NCI-H526 treated with DMSO at 0.1 percent for 48 hours (cell line): Measurements from ENCODE around the gene GALK1.
"Not testable (repeated sequence)": the region's sequence is repeated elsewhere in the genome, so short reads cannot be mapped to it uniquely, and the experiment has no call there.

ENCODE experiments used
- DNase-seq: peaks from one replicate; lab custom pipeline; 2025; lab: John Stamatoyannopoulos, UW

The GALK1 gene

DNA sequence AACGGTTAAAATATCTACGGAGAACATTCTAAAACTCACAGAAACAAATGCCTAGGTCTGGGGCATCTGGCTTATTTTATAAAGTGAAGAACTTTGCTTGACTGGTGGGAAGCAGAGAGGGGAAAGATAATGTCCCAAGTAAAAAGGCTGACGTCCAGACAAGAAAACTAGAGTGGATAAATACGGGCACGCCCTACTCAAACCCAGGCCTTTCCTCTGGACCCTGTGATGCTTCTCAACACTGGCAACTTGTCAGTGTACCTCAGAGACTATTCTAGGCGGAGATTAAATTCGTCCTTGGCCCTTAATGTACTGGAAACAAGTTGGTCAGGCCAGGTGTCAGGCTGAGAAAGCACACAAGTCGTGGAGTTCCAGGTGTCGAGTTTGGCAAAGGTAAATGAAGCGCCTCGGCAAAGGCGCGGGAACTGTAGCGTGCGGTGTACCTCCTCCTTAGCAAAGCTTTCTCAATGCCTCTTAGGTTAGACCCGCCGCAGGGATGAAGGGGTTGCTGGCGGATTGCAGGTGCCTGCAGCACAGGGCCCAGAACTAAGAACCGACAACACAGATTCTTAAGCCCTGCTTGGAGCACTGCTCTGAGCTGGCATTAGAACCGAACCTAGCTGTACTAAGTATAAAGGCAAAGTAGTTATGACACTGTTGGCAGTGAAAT, 18.9 kb upstream of the GALK1 start:
- DNase-seq, result peak; percentile 68

DNA sequence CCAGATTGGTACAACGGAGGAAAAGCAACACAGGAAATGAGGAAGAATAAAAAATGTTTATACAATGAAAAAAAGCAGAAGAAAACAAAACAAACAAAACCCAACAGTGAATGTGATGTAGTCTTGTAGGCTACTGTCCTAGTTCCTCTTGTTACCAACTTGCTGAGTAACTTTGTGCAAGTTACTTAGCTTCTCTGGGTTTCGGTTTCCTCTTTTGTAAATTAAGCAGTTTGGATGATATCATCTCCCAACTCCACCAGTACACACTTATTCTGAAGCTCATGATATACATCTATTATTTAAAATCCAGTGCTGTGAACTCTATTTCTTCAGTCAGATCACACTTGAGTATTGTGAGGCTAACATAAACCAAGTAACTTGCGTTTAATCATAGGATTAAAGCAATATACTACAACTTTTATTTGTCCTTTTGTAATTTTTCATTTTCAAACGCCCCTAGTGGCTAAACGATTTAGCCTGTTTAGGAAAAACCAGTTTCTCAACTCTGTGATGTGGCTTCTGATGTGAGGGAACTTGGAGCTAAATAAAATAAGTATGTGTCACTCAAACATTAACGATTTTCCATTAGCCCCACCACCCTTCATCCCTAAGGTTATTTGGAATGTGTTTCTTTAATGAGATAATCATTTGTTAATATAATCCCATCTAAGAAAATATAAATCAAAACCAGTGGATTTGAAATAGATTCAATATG, 18.2 kb upstream of the GALK1 start:
- DNase-seq, result peak; percentile 64

DNA sequence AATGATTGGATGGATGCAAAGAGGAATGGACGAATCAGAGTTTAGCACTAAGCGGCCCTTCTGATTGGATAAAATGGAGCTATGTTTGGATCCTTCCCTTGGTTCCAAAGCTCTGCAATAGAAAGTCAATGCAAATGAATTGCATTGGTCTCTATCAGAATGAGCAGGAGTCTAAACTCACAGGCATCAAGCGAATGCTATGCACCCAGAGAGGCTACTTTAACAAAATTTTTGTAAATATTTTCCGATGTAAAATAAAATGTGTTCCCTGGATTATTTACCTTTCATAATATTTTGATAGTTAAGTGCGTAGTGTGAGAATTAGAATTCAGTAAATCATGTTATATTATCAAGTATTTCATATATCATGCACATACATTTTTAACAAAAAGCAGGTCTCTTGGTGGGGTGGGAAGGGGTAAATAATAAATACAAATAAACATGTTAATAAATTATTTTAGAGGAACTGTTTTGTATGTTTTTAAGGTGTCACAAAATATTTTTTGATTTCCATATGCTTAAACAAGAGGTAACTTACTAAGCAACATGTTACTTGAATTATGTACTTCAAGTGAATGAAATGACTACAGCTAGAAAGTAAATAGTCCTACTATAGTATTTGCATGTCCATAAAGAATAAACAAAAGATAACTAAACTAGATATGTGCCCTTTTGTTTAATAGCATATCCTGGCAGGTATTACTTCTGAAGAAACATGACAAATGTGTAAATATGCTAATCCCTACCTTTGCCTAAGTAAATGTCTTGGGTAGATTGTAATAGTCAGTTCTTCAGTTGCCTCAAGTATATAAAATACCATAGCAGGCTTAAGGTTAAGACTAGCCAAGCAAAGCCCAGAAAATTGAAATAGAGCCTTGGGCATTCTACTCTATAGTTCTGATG, 15.2 kb upstream of the GALK1 start:
- peak; percentile 92 for DNase-seq

DNA sequence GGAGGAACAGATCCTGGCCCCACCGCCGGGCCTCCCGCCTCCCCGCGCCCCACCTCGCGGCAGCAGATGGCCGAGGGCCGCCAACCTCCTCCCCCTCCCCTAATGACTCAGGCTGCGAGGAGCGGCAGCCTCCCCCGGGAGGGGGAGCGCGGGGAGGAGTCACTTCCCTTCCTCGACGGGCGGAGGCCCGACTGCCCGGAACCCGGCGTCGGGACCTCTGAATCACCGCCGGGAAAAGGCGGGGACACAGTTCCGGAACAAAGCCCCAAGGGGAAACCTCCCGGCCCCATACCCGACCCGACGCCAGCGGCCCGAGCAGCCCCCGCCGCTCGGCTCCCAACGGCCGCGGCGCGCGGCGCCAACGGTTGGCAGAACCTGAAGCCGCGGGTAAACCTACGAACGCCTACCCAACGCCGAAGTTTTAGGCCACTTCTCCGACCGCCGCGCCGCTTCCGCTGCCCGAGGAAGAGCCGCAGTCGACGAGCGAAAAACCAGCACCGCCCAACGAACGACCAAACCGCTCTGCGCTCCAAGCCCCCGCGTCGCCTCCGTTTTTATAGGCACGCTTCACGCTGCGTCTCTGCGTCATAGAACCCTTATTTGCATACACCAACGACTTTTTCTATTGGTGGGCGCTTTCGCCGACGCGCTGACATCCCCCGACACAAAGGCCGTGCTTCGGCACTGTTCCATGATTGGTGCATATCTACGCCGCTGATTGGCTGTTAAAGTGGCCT, 14.4 kb upstream of the GALK1 start:
- DNase-seq, result peak; percentile 99

DNA sequence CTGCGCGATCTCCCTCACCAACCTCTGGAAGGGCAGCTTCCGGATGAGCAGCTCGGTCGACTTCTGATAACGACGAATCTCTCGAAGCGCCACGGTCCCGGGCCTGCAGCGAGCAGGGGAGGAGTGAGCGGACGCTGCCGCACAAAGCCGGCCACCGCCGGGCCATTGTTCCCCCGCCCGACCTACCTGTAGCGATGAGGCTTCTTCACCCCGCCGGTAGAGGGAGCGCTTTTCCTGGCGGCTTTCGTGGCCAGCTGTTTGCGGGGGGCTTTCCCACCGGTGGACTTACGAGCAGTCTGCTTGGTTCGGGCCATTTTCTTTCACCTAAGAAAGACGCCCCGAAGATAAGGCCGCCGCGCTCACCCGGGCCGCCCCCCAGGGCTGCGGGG, 13.9 kb upstream of the GALK1 start:
- peak; percentile 44 for DNase-seq

DNA sequence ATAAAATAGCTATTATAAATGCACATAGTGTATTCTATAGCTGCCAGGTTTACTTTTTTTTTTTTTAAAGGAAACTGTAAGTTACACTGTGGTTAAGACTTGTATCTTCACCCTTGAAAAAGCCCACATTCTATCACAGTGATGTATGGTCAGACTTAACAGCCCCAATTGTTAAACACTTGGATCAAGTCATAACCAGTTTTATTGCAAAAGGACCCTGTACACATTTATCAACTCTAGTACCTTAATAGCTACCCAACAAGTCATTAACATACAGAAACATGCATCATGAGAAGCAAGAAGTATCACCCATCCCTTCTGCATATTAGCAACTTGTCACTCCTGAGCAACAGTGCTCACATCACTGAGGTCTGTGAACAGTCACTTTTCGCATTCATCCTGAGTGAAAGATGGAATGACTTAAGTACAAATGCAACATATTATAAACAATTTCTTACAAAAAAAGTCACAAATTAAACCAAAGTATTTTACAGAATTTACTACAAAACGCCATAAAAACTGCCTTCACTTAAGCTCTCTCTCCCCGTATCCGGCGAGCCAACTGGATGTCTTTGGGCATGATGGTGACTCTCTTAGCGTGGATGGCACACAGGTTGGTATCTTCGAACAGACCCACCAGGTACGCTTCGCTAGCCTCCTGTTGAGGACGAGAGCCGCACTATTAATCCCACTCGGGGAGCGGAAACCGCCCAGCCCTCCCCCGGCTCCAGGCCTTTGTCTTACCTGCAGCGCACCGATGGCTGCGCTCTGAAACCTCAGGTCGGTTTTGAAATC, 13.3 kb upstream of the GALK1 start:
- DNase-seq, result not testable (repeated sequence)

DNA sequence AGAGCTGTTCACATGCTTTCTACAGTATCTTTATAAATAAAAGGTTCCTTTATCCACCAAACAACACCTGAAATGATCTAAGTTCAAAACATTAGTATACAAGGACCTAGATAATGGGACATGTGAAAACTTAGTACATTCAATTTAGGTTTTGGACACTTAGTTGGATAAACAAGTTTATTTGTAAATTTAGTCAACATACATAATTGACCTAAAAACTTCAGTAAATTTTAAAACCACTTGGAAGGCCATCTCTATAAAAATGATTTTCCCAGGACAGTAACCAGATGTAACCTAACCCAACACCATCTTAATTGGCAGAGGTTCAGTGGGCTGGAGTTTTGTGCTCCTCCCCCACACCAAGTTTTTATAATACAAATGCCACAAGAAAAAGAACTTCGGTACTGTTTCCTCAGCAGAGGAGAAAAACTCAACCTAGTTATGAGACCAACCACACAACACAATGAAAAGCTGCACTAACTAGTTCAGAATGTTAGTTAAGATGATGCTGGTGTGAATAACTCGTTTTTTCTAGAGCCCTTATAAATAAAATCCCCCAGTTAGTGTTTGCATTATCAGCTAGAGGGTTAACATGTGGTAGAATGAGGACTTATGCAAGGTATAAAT, 12.4 kb upstream of the GALK1 start:
- no peak for DNase-seq

DNA sequence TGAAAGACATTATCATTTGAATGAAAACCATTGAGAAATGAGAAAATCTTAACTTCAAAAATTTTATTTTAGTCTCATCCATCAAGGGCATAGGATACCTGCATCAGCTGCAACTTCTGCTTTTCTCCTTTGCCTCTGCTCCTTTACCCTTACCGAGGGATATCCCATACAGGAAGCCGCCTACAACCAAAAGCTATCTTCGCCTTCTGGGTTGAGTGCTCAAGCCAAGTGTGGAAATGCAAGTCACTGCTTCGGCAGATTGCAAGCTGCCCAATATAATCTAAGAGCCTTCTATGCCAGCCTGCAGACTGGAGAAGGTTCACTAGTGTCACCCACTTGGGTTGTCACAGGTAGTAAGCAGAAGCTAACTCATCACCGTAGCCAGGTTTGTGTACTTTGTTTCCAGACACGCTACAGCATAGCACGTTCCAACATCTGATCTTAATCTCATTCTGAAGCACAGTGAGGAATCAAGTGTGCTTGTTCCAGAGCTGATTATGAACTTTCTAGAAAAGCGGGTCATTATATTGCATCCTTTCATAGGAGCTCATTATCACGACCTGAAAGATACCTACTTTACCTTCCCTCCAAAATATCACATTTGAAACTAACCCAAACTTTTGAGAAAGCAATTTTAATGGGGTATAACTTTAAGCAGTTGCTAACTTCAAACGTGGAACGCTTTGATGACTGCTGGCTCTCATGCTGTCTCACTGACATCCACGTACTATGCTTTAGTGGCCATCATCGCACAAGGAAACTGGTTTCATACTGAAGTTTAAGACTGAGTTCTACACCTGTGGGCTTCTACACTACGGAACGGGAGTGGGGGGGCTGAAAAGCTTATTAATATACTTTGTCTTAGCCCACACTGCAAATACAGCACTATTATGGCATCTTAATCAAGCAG, 11.6 kb upstream of the GALK1 start:
- no peak for DNase-seq

DNA sequence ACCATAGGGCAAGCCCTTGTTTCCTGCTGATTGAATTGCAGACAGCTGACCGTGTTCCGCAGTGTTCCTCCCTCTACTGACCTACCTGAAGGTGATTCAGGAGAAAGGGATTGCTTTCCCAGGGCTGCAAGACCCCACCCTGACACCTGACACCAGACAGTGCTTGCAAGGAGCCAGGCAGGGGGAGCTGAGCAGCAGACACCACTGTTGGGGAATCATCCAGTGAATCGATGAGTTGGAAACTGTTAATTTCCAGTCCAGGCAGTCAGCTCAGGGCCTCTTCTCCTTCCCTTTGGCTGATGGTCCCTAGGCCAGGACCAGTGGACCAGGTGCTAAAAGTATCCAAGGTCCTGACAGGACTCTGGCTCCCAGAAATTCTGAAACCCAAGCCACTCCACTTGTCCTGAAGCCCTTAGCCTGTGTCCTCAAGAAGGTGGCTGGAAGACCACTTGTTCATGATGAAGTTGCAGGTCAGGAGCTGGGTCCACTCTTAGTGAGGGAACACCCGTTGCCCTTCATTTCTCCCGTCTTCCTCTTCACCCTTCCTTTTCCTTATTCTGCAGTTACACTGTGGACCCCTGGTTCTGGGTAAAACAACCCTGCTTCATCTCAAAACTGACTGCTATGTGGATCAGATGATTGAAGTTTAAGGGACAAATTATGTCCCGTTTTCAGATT, 10.1 kb upstream of the GALK1 start:
- no peak for DNase-seq

DNA sequence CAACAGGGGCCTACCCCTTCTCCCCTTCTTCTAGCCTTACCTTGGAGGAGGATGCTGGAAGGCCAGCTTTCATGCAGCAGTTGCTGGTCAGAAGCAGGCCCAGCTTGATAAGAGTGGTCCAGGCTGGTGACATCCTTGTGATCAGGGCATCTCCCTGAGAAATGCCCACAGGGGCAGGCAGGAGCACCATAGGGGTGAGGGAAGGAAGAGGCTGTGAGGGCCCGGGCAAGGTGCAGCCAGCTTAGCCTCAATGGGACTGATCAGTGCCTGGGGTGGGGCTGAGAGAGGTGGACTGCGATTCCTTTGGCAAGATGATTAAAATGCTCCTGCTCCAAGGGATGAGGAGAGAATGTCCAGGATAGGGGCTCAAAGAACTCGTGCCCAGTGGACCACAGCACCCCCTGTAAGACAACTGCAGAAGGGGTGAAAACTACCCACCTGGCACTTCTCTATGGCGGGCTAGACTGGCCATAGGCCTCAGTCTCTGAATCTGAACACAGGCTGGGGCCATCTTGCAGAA, 9.5 kb upstream of the GALK1 start:
- no peak for DNase-seq

DNA sequence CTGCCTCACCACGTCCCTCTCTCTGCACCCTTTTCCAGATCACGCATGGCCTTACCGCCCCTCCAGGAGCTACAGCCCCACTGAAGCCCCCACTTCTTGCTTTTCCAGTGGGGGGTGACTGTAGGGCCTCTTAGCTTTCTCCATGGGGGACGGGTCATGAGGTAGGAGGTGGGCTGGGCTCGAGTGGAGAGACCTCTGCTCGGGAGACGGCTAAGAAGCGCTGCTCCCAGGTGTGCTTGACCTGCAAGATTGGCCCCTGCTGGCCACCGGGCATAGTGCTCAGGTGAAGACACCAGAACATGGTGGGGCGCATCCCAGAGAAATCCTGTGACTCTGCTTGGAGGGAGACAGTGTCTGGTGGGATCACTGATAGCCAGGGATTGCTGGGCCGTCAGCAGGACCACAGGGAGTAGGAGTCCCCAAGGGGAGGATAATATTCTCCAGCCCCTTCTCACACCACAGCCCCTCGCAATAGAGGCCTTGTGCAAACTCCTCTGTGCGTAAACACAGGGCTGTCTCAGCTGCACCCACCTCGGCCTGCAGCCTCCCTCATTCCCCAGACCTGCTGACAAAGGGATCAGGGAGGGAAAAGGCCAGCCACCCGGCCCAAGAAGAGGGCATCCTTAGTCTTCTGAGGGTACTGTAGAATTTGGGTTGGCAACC, 8.9 kb upstream of the GALK1 start:
- no peak for DNase-seq

DNA sequence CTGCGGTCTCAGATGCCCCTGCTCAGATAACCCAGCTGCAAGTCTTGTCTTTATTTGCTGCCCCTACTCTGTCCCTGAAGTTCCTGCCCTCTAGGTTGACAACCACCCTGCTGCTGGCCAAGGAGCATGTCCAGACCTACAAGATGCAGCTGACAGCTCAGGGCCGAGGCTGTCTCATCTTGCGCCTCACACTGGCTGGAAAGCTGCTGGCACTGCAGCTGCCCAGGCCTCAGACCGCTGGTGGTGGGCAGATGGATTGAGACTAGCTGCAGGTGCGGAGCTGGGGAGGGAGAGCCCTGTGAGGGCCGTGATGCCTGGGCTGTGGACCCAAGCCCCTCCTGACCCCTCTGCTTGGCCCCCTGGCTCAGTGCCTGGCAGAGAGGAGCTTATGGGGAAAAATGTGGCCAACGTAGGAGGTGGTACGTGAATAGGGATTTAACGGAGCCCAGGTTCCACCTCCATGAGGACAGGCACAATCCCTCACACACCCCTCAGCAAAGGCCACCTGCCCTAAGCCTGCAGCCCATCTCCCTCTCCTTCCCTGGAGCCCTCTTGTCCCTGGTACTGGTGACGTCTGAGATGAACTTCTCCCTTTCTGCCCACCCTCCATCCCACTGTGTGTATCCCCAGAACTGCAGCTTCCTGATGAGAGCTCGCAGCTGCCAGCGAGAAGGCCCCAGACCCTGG, 8.3 kb upstream of the GALK1 start:
- no peak for DNase-seq

DNA sequence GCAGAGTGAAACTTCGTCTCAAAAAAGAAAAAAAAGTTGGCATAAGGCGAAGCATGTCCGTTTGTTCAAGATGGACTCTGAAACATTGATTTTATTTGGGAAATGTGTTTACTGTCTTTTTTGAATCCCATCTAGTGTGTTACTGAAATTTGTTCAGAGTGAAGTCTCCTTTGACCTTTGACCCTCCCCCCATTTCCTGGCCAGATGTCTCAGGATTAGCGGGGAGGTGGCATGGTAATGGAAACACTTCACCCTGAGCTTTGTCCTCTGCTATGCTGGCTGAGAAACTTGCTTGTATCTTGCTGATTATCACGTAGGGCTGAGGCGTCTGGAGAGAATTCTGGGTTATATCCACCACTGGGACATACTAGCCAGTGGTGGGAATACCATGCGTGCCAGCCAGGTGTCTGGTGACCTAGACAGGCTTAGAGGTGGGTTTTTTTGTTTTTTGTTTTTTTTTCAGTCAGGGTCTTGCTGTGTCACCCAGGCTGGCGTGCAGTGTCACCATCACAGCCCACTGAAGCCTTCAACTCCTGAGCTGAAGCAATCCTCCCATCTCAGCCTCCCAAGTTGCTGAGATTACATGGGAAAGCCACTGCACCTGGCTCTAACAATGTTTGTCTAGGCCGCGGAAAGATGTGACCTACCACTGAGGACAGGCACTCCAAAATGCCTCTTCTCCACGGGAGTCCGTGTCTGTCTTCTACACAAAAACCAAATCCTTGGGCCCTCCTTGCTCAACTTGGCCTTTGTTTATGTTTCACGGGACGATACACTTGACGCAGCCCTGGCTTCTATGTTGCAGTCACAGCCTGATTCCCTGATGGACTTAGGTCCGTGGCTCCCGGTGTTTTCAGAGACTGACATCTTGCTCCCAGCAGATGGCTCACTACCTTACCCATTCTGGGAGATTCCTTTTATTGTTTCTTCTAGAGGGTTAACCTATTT, 6.6 kb upstream of the GALK1 start:
- DNase-seq, result no peak

DNA sequence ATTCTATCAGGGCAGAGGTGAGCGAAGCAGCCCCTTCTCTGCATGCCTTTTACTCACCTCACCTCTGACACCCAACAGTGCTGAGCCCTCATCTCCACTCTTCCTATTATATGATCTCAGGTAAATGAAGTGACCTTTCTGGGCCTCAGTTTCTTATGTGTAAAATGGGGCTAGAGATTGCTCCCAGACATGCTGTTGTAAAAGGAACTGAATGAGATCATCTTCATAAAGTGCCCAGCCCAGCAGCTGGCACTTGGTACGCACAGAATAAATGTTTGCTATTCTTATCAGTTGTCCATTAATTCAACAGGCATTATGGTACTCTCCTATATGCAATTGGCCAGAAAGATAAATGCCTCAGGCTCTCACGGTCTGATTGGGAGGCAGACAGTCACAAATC, 4.5 kb upstream of the GALK1 start:
- no peak for DNase-seq

DNA sequence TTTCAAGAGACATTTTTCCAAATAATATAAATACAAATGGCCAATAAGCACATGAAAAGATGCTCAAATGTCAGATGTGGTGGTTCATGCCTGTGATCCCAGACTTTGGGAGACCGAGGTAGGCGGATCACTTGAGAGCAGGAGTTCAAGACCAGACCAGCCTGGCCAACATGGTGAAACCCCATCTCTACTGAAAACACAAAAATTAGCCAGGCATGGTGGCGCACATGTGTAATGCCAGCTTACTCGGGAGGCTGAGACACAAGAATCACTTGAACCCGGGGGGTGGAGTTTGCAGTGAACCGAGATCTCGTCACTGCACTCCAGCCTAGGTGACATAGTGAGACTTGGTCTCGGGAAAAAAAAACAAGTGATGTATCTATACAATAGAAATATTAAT, 2.9 kb upstream of the GALK1 start:
- DNase-seq, result no peak

DNA sequence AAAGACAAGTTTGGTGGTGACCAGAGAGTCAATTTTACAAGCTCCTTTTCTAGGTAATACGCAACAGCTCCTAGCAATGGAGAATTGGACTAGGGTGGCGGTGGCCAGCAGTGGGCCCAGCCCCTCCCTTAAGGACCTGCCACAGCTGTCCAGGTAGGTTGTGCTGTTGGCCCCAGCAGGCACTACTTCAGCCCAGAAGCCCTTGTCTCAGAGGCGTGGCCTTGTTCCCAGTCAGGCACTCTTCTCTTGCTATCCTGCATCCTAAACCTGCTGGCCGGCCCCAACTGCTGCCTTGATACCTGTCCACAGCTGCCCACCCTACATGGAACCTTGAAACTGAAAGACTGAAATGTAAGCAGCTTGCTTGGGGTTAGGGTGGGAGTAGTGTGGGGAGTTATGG, 989 bp upstream of the GALK1 start:
- DNase-seq, result no peak

DNA sequence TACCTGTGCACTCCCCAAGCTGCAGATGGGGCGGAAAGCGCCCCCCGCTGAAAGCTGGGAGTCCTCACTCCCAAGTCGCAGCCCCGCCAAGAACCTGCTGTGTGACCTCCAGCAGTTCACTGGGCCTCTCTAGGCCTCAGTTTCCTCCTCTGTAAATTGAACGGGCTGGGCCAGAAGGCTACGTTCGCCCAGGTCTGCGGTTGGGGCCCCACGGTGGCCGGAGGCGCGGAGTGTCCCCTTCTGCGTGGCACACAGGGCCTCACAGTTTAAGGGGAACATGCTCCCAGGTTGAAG, 628 bp downstream of the GALK1 start:
- no peak for DNase-seq
